Erythroblast (primary cell): ENCODE results near the gene EFCAB9.
A peak's percentile ranks its signal among the peaks of the same experiment; 100 is the strongest.
"Not testable (repeated sequence)": the region's sequence is repeated elsewhere in the genome, so short reads cannot be mapped to it uniquely, and the experiment has no call there.

Experiments
- DNase-seq, 2 experiments: peaks; one replicate each; lab custom pipeline; 2025; lab: John Stamatoyannopoulos, UW
- GATA1 ChIP-seq: IDR thresholded peaks from 2 replicates; pipeline ENCODE4 v1.6.1; 2011; ENCODE audit warnings: low read depth, mild to moderate bottlenecking, control low read depth, low read length, moderate library complexity
- POLR2A ChIP-seq: IDR thresholded peaks from 2 replicates; pipeline ENCODE4 v1.6.1; 2011; ENCODE audit warnings: mild to moderate bottlenecking, low read length

Gene EFCAB9

GRCh38 chr5:172193872-172194271 is at the start of gene EFCAB9:
TSS of gene EFCAB9 (plus strand) at chr5:172194172. CDS start at chr5:172194173, 1 bp downstream.
- no peak for DNase-seq
- no peak for TF ChIP-seq GATA1
- no peak for TF ChIP-seq POLR2A

- no peak for TF ChIP-seq GATA1
- peak; percentile 66 for TF ChIP-seq POLR2A
- peak; percentile 93 to 98 for DNase-seq
Measured at GRCh38 chr5:172144291-172144815, 49.6 kb upstream of the EFCAB9 start.

- DNase-seq = peak in 1 of 2 experiments; percentile 53
- no peak for TF ChIP-seq GATA1
- no peak for TF ChIP-seq POLR2A
Measured at GRCh38 chr5:172144931-172145869, 48.8 kb upstream of the EFCAB9 start.

GRCh38 chr5:172145870-172146747 is 47.9 kb upstream of the EFCAB9 start:
- DNase-seq = peak in 1 of 2 experiments; percentile 32
- no peak for TF ChIP-seq POLR2A
- no peak for TF ChIP-seq GATA1

- TF ChIP-seq GATA1 (no peak), POLR2A (no peak)
- no peak for DNase-seq
Measured at GRCh38 chr5:172146748-172147092, 47.3 kb upstream of the EFCAB9 start.

GRCh38 chr5:172147857-172148256 is 46.1 kb upstream of the EFCAB9 start:
- peak; percentile 86 to 93 for DNase-seq

GRCh38 chr5:172148381-172148780 is 45.6 kb upstream of the EFCAB9 start:
- TF ChIP-seq POLR2A (no peak), GATA1 (no peak)
- no peak for DNase-seq

More at GRCh38 chr5:172147857-172148256, 46.1 kb upstream of the EFCAB9 start:
- TF ChIP-seq POLR2A (peak; percentile 34), GATA1 (no peak)

- DNase-seq = no peak
- no peak for TF ChIP-seq POLR2A
- TF ChIP-seq GATA1 = no peak
Measured at GRCh38 chr5:172149073-172149472, 44.9 kb upstream of the EFCAB9 start.

GRCh38 chr5:172149481-172149880 is 44.5 kb upstream of the EFCAB9 start:
- not testable (repeated sequence) for DNase-seq

GRCh38 chr5:172150514-172151425 is 43.2 kb upstream of the EFCAB9 start:
- TF ChIP-seq POLR2A (no peak), GATA1 (no peak)
- peak; percentile 55 to 61 for DNase-seq

- no peak for DNase-seq
- TF ChIP-seq GATA1 (no peak), POLR2A (no peak)
Measured at GRCh38 chr5:172151661-172152210, 42.2 kb upstream of the EFCAB9 start.

GRCh38 chr5:172153695-172154094 is 40.3 kb upstream of the EFCAB9 start:
- no peak for DNase-seq
- TF ChIP-seq POLR2A (no peak), GATA1 (no peak)

- DNase-seq = not testable (repeated sequence)
Measured at GRCh38 chr5:172155101-172155500, 38.9 kb upstream of the EFCAB9 start.
